Endothelial cell of umbilical vein (primary cell): ENCODE results near the gene SLC38A6. TPM values are rescaled to one million over a fixed set of nuclear protein-coding genes. Genes with fewer than 3 reads are reported as not detected.
A peak's percentile ranks its signal among the peaks of the same experiment; 100 is the strongest.

Source experiments
- BruUV-seq: library from RNA; stranded (reverse); fragments of 400-500 nt; replicated peaks from 2 replicates; lab custom pipeline; 2021; lab: Mats Ljungman, UMichigan
- CTCF ChIA-PET: fragments of 300-600, 350-600 bp; sonication (Branson Sonifier 250); formaldehyde crosslinking; loops from one replicate; lab custom pipeline; 2021; ENCODE audit warnings: antibody characterized with exemption, inconsistent platforms; lab: Charles Lee
- POLR2A ChIA-PET: fragments of 300-600, 350-600 bp; sonication (Branson Sonifier 250); formaldehyde crosslinking; loops from one replicate; lab custom pipeline; 2021; ENCODE audit warnings: antibody characterized with exemption, inconsistent platforms; lab: Charles Lee
- DNase-seq: peaks from one replicate; pipeline ENCODE4 v3.0.0-alpha.2; 2011; ENCODE audit warnings: low read depth, low spot score
- FAIRE-seq: peaks from 2 replicates; lab custom pipeline; 2011; peaks lifted over from hg19 to GRCh38; lab: Jason Lieb, UNC
- H2AFZ ChIP-seq: 2 replicates; pipeline ENCODE4 v1.6.0; 2012; ENCODE audit warnings: low read depth, low read length, control low read depth, inconsistent platforms
- H3K27ac ChIP-seq: 2 replicates; pipeline ENCODE4 v1.5.1; 2011; ENCODE audit warnings: low read depth, mild to moderate bottlenecking, control low read depth, low read length, moderate library complexity; ENCODE audit not compliant: insufficient read depth
- H3K27me3 ChIP-seq, 2 experiments: 2 replicates each; pipeline versions ENCODE4 v1.6.0 to v1.6.1; 2011; ENCODE audit warnings: low read length in 2 of 2, mixed read lengths in 1 of 2; ENCODE audit not compliant: control insufficient read depth in 2 of 2, insufficient read depth in 2 of 2
- H3K36me3 ChIP-seq, 2 experiments: 2 replicates in 1 of 2; 3 replicates in 1 of 2; pipeline ENCODE4 v1.5.1; 2011; ENCODE audit warnings: low read length in 2 of 2, mild to moderate bottlenecking in 1 of 2, moderate library complexity in 1 of 2; ENCODE audit not compliant: control insufficient read depth in 2 of 2, insufficient read depth in 2 of 2; ENCODE audit errors: extremely low read depth in 1 of 2
- H3K4me1 ChIP-seq: 3 replicates; pipeline ENCODE4 v1.5.1; 2011; ENCODE audit warnings: mild to moderate bottlenecking, low read length; ENCODE audit not compliant: control insufficient read depth, insufficient read depth; ENCODE audit errors: extremely low read depth
- H3K4me2 ChIP-seq: 2 replicates; pipeline ENCODE4 v1.6.1; 2011; ENCODE audit warnings: low read length, control low read depth, mixed read lengths; ENCODE audit not compliant: insufficient read depth
- H3K4me3 ChIP-seq, 3 experiments: fragments of 200-600 bp in 1 of 3; sonication (generic), shearing (Covaris generic) in 1 of 3; replicated peaks in 1 of 3; 2 replicates each; pipeline ENCODE4 v1.5.1; 2011 to 2016; ENCODE audit warnings: control low read depth in 3 of 3, low read length in 3 of 3, mild to moderate bottlenecking in 2 of 3, inconsistent platforms in 1 of 3, low read depth in 1 of 3, moderate library complexity in 1 of 3; ENCODE audit not compliant: insufficient read depth in 1 of 3
- H3K79me2 ChIP-seq: 2 replicates; pipeline ENCODE4 v1.6.0; 2012; ENCODE audit warnings: low read length, inconsistent platforms; ENCODE audit not compliant: control insufficient read depth, insufficient read depth
- H3K9ac ChIP-seq: replicated peaks from 2 replicates; pipeline ENCODE3; 2011; ENCODE audit warnings: low read length, control low read depth; ENCODE audit not compliant: insufficient read depth; ENCODE audit errors: extremely low read depth
- H3K9me1 ChIP-seq: replicated peaks from 3 replicates; pipeline ENCODE4 v1.6.0; 2011; ENCODE audit warnings: mild to moderate bottlenecking, low read length; ENCODE audit not compliant: control insufficient read depth, insufficient read depth; ENCODE audit errors: extremely low read depth
- H3K9me3 ChIP-seq: replicated peaks from 2 replicates; pipeline ENCODE4 v1.5.1; 2012; ENCODE audit warnings: low read length, inconsistent platforms; ENCODE audit not compliant: control insufficient read depth, insufficient read depth
- H4K20me1 ChIP-seq: replicated peaks from 2 replicates; pipeline ENCODE3; 2011; ENCODE audit warnings: mild to moderate bottlenecking, low read length; ENCODE audit not compliant: control insufficient read depth, insufficient read depth; ENCODE audit errors: extremely low read depth
- EZH2 ChIP-seq: IDR thresholded peaks from 2 replicates; pipeline ENCODE4 v1.6.1; 2012; ENCODE audit warnings: borderline replicate concordance, low read depth, mild to moderate bottlenecking, moderate library complexity, low read length, inconsistent platforms; ENCODE audit not compliant: severe bottlenecking
- FOS ChIP-seq: IDR thresholded peaks from 2 replicates; pipeline ENCODE4 v1.6.1; 2011; ENCODE audit warnings: mild to moderate bottlenecking, low read length, moderate library complexity, borderline replicate concordance; ENCODE audit not compliant: insufficient read depth
- GATA2 ChIP-seq: IDR thresholded peaks from 2 replicates; pipeline ENCODE4 v1.7.0; 2011; ENCODE audit warnings: low read depth, mild to moderate bottlenecking, moderate library complexity, mixed read lengths, low read length; ENCODE audit not compliant: insufficient read length, insufficient read depth
- JUN ChIP-seq: IDR thresholded peaks from 2 replicates; pipeline ENCODE4 v1.6.1; 2011; ENCODE audit warnings: borderline replicate concordance, low read depth; ENCODE audit not compliant: insufficient read length, insufficient read depth
- MYC ChIP-seq: IDR thresholded peaks from one replicate; pipeline ENCODE4 v1.6.1; 2011; ENCODE audit warnings: mild to moderate bottlenecking, low read depth, low read length
- POLR2A ChIP-seq: IDR thresholded peaks from 2 replicates; pipeline ENCODE4 v1.6.1; 2012; ENCODE audit warnings: low read depth, mild to moderate bottlenecking, control low read depth, low read length
- POLR2AphosphoS5 ChIP-seq: IDR thresholded peaks from 2 replicates; pipeline ENCODE4 v1.6.1; 2012; ENCODE audit warnings: low read depth, mild to moderate bottlenecking, control low read depth, low read length, moderate library complexity; ENCODE audit not compliant: insufficient read depth
- dilution Hi-C: fragments of 300-500 bp; cut with MboI; formaldehyde crosslinking; loops from one replicate; pipeline ENCODE4 v1.15.0; 2019; ENCODE audit warnings: low sequenced_read_pairs; ENCODE audit not compliant: extremely low pct_ligation_motif_present
- intact Hi-C: fragments of 100-400 bp; cut with micrococcal nuclease; formaldehyde crosslinking; loops from one replicate; pipeline ENCODE4 v1.10.0; 2022
- polyA plus RNA-seq, 4 experiments: library from polyadenylated mRNA; depleted of rRNA in 3 of 4; stranded (reverse) in 3 of 4; unstranded in 1 of 4; fragments of >200 nt; gene quantifications; 2 replicates each; pipeline versions ENCODE4 v1.2.1 to v1.2.3, GENCODE V29; 2011 to 2012; ENCODE audit warnings: missing spikeins in 1 of 4
- total RNA-seq: library from RNA; stranded (reverse); gene quantifications from 2 replicates; pipeline ENCODE4 v1.2.3, GENCODE V29; 2021
- TF ChIP-seq, protein P1 (sequence below): IDR thresholded peaks from 2 replicates; pipeline ENCODE4 v1.6.1; 2011; ENCODE audit not compliant: insufficient read depth, insufficient read length
- TF ChIP-seq, protein P2 (sequence below), 2 donors: IDR thresholded peaks; 1 replicate in 1 of 2; 2 replicates in 1 of 2; pipeline ENCODE4 v1.5.1; 2011; ENCODE audit warnings: low read length in 2 of 2, mild to moderate bottlenecking in 2 of 2, moderate library complexity in 2 of 2, control low read depth in 1 of 2, inconsistent platforms in 1 of 2, low read depth in 1 of 2; ENCODE audit not compliant: insufficient read depth in 1 of 2; ENCODE audit errors: extremely low read depth in 1 of 2

Gene SLC38A6
- total and polyA plus RNA-seq, 2 donors (not counting 3 experiments of a cell fraction or from before 2014, with no cell fraction given) = 17.3 to 24.6 TPM

GRCh38 chr14:60944204-60944603 is 36.8 kb upstream of the SLC38A6 start:
- no peak overlapping the region for H3K9ac ChIP-seq
- BruUV-seq = no TSS peak
- no peaks in the 10 kb centered on the region for H3K79me2 ChIP-seq
- intact Hi-C loops = no loop called here
- ChIA-PET POLR2A (no interaction called here), CTCF (interaction anchor here (0.6 to 1.0 kb wide), 2 partner anchors 15 to 239 kb away, joined by 3 read pairs; no protein-coding TSS in a partner anchor)
- no peaks in the 10 kb centered on the region for H4K20me1 ChIP-seq
- no peaks in the 10 kb centered on the region for H3K9me3 ChIP-seq
- DNase-seq (peak; percentile 17), FAIRE-seq (peak; percentile 67)
- H3K27me3 ChIP-seq = no peaks in the 10 kb centered on the region
- H2AFZ ChIP-seq = no peak overlapping the region
- no peak for TF ChIP-seq MYC
- TF ChIP-seq, protein P1, sequence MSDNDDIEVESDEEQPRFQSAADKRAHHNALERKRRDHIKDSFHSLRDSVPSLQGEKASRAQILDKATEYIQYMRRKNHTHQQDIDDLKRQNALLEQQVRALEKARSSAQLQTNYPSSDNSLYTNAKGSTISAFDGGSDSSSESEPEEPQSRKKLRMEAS = no peak
- TF ChIP-seq JUN = no peak
- no peak for TF ChIP-seq POLR2A
- TF ChIP-seq EZH2 = no peak
- no peak for TF ChIP-seq POLR2AphosphoS5
- no peak for TF ChIP-seq FOS
- TF ChIP-seq, protein P2, sequence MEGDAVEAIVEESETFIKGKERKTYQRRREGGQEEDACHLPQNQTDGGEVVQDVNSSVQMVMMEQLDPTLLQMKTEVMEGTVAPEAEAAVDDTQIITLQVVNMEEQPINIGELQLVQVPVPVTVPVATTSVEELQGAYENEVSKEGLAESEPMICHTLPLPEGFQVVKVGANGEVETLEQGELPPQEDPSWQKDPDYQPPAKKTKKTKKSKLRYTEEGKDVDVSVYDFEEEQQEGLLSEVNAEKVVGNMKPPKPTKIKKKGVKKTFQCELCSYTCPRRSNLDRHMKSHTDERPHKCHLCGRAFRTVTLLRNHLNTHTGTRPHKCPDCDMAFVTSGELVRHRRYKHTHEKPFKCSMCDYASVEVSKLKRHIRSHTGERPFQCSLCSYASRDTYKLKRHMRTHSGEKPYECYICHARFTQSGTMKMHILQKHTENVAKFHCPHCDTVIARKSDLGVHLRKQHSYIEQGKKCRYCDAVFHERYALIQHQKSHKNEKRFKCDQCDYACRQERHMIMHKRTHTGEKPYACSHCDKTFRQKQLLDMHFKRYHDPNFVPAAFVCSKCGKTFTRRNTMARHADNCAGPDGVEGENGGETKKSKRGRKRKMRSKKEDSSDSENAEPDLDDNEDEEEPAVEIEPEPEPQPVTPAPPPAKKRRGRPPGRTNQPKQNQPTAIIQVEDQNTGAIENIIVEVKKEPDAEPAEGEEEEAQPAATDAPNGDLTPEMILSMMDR (IDR thresholded peaks at IDR 0.05; ENCODE audit: extremely low read depth in 1 of 2, insufficient read depth in 1 of 2, low read depth in 1 of 2, low read length in 2 of 2) = no peak
- TF ChIP-seq GATA2 = no peak
- dilution Hi-C loops = no loop called here
- no peaks in the 10 kb centered on the region for H3K9me1 ChIP-seq
- peaks cover 2% of the 10 kb centered on the region for H3K4me1 ChIP-seq
- no peak overlapping the region for H3K4me3 ChIP-seq
- H3K4me2 ChIP-seq = no peak overlapping the region
- H3K27ac ChIP-seq = no peak overlapping the region
- no peaks in the 10 kb centered on the region for H3K36me3 ChIP-seq
